GM19452 (cell line): ENCODE measurements around the gene HAUS7.
"Not testable (repeated sequence)": the region's sequence is repeated elsewhere in the genome, so short reads cannot be mapped to it uniquely, and the experiment has no call there.

Experiments used
- ATAC-seq: cut with Tn5 transposase; IDR thresholded peaks from one replicate; pipeline ENCODE4 v1.9.1; 2021; ENCODE audit not compliant: unreplicated experiment

The HAUS7 gene

DNA sequence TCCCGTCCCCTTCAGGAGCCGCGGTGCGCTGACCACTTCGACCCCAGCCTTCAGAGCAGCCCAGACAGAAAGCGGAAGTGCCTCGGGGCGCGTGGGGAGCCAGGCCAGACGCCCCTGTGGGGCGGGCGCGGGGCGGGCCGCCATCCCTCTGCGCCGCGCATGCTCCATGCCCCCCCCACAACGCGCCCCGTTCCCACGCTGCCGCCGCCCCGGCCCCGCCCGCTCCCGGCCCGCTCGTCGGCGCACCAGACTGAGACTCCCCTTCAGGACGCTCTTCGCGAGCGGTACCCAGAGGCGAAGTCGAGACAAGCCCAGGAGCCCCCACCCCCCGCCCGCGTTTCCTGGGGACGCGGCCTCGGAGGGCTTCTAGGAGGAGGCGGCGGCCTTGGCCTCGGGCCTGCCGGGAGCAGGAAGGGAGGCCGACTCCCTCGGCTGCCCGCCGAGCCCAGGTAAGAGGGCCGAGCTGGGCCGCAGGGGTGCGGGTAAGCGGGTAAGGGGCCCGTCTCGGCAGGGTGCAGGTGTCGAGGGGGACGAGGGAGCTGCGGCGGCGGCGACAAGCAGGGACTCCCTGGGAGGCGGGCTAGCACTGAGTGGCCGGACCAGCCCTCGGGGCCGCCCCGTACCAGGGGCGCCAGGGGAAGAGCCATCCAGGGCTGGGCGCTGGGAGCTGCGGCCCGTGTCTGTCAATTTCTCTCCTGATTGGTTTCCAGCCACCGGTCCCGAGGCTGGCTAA, 59.0 kb downstream of the HAUS7 start, which contains the start of gene ZFP92:
TSS of gene ZFP92 (plus strand) at position 218 of the 733 bp plus-strand sequence. CDS start 6,851 bp downstream, outside the sequence.
- ATAC-seq: peak; percentile 64

- no peak for ATAC-seq
These were observed 59.5 kb downstream of the HAUS7 start for GRCh38 chrX:153410888-153411254.

DNA sequence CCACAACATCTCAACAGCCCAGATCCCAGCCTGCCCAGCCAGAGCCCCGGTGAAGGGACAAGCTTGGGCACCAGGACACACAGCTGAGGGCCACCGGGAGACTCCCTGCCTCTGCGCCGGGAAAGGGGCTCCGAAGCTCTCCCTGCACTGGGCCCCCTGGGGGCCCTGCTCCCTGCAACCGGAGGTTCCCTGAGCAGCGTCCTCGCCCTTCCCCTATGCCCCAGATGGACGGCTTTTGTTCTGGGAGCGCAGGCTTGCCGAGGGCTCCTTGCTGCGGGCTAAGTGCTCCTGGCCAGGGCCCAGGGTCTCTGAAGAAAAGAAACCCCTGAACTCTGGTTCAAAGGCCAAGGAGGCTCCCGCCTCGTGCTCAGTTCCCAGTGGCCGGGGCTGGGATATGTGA, 60.0 kb downstream of the HAUS7 start:
- ATAC-seq: no peak

DNA sequence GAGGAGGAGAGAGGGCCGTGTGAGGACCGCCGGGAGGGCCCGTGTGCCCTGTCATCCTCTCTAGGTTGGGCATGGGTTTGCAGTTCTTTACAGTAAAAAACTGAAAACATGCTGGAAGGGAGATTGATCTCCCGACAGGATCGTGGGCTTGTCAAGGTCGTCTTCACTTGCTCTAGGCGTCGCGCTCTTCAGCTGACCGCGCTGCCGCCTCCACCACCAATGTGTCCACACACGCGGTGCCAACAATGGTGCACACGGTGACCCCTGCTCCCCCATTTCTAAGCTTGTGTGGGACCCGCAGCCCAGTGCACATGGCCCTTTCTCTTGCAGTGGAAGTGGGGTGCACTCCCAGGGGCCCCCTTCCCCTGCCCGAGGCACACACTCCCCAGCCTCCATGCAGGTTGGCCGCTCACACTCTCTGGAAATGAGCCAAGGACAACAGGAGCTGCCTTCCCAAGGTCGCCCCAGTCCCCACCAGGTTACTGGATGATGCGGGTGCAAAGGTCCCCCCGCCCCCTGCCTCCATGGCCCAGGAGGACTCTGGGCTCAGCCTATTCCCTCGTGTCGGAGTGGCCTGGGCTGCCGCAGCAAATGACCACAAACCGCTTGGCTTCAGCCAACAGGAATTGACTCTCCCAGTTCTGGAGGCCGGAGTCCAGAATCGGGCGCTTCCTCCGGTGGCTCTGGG, 60.8 kb downstream of the HAUS7 start:
- no peak for ATAC-seq

DNA sequence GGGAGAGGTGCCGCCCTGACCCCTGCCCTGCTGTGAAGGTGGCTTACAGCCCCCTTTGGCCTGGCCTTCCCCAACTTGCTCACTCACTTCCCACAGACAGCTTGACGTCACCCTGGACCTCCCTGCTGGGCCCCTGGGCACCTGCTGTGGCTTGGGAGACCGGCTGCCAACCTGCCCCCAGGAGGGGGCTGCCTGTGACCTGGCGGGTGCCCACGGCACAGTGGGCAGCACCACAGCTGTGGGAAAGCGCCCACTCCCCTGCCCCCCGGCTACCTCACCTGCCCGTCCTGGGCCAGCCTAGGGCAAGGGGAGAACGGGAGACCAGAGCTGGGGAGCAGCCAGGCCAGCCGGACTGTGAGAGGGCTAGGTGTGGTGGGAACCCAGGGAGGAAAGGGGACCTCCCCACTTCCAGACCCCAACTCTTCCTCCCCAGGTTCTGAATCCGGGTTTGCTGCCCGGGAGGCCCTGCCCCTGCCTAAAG, 61.5 kb downstream of the HAUS7 start:
- no peak for ATAC-seq

DNA sequence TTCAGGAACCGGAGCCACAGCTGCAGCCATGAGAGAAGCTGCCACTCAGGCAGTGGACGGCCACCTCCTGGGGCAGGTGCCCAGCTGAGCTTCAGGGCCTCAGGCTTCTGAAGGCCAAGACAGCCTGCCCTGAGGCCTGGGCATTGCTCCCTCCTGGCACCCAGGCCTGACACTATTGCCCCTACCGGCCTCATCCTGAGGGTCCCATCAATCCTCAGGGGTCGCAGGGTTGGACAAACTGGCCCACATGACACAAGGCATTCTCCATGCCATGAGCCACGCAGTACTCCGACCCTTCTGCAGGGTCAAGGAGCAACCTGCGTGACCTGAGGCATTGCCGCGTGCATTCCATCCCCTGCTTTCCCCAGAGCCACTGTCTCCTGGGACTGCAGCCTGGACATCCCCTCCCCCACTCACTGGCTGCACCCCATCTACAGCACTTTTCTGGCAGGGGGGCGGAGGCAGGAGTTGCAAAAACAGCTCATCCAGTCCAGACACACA, 62.1 kb downstream of the HAUS7 start:
- no peak for ATAC-seq

DNA sequence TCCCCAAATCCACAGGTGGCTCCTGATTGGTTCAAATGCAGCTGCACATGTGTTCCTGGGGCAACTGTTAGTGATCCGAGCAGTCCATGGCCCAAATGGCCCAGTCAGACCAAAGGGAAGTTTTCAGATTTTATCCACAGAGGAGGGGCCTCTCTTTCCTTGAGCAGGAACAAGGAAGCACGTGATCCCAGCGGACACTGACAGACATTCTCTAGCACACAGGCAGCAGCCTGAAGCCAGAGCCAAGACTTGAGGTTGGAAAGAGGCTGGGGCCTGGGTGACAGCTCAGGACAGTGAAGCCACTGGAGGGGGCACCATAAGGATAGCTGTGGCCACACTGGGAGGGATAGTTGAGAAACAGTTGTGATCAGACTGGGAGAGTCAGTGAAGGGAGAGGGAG, 62.6 kb downstream of the HAUS7 start:
- no peak for ATAC-seq

DNA sequence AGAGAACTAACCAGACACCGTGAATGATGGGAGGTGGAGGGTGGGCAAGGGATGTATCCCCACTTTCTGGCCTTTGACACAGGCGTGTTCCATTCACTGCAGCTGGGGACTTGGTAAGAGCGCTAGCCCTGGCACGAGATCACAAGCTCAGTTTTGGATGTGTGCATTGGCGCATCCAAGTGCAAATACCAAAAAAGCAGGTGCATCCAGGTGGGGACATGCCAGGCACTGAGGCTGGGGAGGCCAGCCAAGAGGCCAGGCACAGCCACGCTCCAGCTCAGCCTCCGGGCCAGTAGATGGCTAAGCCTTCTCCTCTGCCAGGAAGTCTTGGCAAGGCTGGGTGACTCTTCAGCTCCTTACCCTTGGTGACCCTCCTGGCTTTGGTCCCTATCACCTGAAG, 63.5 kb downstream of the HAUS7 start:
- ATAC-seq: no peak

DNA sequence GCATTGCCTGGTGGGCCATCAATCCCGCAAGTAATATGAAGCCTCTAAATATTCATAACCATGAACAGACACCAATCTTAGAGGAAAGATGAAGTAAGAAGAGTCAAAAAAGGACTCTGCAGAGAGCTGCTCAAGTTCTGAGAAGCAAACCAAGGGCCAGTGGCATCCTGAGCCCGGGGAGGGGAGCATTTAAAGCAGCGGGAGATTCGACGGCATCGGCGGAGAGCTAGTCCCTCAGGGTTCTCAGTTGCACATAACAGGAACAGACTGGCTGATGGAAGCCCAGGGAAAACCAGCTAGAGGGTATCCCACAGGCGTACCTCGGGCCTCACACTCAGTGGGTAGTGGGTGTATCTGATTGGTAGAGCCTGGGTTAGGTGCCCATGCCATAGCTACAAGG, 64.4 kb downstream of the HAUS7 start:
- ATAC-seq: no peak

DNA sequence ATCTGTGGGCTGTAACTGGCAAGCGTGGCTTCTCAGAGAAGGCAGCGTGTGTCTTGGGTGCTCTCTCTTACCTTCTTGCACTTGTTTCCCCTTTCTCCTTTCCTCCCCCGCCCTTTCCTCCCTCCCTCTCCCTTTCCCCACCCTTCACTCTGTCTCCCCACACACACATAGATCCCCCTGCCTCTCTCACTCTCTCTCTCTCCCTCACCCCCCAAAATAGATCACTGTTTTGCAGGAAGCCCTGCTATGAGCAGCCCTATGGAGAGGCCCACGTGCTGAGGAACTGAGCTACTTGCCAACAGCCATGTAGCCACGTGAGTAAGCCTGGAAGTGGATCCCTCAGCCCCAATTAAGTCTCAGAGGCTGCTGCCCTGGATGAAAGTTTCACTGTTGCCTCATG, 65.0 kb downstream of the HAUS7 start:
- no peak for ATAC-seq

DNA sequence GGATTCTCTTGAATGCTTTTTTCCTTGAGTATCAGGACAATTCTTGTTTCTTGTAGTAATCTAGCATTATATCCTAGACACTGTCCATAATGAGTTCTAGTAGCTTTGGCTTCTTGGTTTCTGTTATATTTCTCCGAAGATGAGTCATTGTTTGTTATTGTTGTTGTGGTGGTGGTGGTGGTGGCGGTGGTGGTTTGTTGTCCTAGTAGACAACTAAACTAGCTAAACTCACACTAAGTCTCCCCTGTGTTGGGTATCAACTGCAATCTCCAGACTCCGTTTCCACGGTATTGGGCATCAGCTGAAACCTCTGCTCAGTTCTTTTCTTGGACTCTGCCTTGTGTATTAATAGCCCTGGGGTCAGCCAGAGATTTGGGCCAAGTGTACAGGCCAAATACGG, 66.0 kb downstream of the HAUS7 start:
- not testable (repeated sequence) for ATAC-seq

DNA sequence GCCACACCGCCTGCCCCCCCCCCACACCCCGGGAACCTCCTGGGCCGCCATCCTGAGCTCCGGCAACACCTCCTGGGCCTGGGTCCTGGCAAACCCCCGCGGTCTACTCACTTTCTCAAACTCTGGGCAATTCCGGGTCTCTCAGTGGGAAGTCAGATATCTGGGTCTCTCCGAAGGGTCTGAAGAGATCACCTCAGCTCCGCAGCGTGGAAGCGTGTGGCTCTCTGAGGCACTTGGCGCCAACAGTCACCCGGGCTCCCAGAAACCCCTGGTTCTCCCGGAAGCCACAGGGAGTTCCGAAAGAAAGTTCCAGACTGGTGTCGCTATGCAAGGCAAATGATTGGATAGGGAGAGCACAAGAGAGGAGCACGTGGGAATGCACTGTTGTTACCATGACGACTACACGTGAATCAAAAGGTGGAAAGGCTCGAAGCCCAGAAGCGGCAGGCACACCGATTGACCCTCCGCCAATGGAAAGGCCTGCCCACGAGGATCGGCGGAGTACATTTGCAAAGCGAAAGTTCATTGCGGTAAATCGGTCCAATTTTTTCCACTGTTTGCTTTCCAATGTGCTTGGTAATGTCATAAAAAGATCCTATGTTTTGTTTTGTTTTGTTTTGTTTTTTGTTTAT, 69.1 kb downstream of the HAUS7 start, which contains the start of gene PNMA6E:
TSS of gene PNMA6E (minus strand) at position 218 of the 632 bp plus-strand sequence. CDS start 2,501 bp downstream, outside the sequence.
- ATAC-seq: no peak

DNA sequence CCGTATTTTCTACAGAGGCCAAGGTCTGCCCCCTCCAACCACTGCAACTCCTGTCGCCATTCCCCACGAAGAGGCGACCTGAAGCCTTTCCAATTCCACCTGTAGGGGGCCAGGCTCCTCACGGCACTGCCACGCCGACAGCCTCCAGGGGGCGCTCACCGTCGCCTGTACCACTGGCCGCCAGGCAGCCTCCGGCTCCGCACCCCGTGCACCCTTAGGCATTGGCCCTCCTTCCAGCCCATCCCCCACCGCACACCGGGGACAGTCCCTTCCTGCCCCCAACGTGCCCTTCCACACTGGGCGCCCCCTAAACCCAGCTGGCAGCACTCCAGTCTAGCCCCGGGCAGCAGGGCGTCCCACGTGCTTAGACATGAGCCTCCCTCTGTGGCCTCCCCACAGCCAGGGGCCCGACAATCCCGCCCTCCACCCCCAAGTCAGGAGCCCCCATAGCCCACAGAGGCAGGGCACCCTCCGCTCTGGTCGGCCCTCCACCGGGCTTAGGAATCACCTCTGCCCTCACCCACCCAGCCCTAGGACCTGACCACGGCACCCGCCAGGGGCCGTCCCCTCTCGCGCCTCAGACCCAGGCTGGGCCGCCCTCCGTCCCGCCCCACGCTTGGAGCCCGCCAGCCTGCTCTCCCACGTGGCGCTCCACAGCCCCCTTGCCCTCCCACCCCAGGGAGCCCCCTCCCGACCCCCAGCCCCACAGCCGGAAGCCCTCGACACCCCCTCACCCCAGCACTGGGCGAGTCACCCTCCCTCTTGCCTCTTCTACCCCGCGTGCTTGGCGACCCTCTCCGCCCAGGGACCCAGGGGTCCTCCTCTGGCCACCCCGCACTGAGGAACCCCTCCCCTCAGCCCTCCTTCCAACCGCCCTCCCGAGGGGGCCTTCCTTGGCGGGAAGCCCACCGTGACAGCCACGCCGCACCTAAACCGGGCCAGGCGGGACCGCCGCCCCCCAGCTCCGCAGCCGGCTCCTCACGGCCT, 69.9 kb downstream of the HAUS7 start:
- ATAC-seq: peak; percentile 51

DNA sequence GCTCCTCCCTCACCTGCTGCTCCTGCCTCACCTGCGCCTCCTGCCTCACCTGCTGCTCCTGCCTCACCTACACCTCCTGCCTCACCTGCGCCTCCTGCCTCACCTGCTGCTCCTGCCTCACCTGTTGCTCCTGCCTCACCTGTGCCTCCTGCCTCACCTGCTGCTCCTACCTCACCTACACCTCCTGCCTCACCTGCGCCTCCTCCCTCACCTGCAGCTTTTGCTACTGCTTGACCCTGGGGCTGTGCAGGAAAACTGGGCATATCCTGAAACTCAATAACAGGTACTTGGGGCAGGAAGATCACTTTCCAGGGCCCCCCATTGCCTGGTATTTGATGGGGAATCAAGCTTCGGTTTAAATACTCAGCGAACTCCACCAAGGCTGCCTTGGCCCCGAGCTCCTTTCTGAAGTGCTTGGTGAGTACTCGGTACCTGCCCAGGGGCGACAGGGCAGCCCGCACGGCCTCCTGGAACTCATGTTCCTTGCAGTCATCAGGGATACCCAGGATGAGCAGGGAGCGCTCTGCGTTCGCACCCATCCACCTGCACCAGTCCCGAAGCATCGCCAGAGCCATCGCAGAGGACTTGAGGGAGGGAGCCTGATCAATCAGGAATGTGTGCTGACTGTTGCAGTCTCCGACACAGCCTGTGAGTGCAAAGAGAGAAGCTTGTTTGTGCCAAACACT, 72.0 kb downstream of the HAUS7 start:
- no peak for ATAC-seq
